ENCODE results near the gene SLC1A1. TPM values are rescaled to one million over a fixed set of nuclear protein-coding genes. Genes with fewer than 3 reads are reported as not detected.

The SLC1A1 gene
- total RNA-seq, 1 experiment from 2014 or later, result 2.9 TPM

DNA sequence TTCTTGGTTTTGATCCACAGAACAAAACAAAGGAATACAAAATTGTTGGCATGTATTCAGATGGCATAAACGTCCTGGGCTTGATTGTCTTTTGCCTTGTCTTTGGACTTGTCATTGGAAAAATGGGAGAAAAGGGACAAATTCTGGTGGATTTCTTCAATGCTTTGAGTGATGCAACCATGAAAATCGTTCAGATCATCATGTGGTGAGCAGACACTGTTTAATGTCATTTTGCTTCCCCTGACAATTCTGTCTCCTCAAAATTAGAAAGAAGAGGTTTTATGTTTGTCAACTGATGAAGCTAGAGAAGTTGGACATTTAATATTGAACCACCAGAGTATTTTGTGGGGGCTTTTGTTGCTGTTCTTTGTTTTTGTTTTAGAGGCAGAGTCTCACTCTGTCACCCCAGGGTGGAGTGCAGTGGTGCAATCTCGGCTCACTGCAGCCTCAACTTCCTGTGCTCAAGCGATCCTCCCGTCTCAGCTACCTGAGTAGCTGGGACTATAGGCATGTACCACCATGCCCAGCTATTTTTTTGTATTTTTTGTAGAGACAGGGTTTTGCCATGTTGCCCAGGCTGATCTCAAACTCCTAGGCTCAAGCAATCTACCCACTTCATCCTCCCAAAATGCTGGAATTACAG, 82.0 kb downstream of the SLC1A1 start:
- Histone ChIP-seq H3K79me2 (ENCODE audit: low read depth) (no peaks in the 10 kb centered on the region), H3K27me3 (ENCODE audit: insufficient read depth, low read depth) (no peaks in the 10 kb centered on the region), H3K4me2 (no peak overlapping the region), H3F3A (ENCODE audit: insufficient read depth, low read depth) (no peaks in the 10 kb centered on the region), H3K9me2 (ENCODE audit: insufficient read depth) (no peaks in the 10 kb centered on the region), H3K27ac (no peak overlapping the region), H3K9me3 (ENCODE audit: insufficient read depth, low read depth) (no peaks in the 10 kb centered on the region), H3K4me1 (replicated peaks; ENCODE audit: insufficient read depth) (no peaks in the 10 kb centered on the region), H2AFZ (no peak overlapping the region), H4K20me1 (ENCODE audit: insufficient read depth) (no peaks in the 10 kb centered on the region), H3K36me3 (ENCODE audit: low read depth) (no peaks in the 10 kb centered on the region), H3K4me3 (no peak overlapping the region)
- ChIA-PET POLR2A (ENCODE audit: unreplicated experiment) (no interaction called here), CTCF (no interaction called here)
- no peak for DNase-seq
- BruUV-seq (replicated peaks), result no TSS peak
- no peak for TF ChIP-seq EZH2 (IDR thresholded peaks at IDR 0.05; ENCODE audit: low read depth)
- TF ChIP-seq, protein P1, sequence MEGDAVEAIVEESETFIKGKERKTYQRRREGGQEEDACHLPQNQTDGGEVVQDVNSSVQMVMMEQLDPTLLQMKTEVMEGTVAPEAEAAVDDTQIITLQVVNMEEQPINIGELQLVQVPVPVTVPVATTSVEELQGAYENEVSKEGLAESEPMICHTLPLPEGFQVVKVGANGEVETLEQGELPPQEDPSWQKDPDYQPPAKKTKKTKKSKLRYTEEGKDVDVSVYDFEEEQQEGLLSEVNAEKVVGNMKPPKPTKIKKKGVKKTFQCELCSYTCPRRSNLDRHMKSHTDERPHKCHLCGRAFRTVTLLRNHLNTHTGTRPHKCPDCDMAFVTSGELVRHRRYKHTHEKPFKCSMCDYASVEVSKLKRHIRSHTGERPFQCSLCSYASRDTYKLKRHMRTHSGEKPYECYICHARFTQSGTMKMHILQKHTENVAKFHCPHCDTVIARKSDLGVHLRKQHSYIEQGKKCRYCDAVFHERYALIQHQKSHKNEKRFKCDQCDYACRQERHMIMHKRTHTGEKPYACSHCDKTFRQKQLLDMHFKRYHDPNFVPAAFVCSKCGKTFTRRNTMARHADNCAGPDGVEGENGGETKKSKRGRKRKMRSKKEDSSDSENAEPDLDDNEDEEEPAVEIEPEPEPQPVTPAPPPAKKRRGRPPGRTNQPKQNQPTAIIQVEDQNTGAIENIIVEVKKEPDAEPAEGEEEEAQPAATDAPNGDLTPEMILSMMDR (conservative IDR thresholded peaks at IDR 0.05), result no peak
- intact Hi-C loops (cut with micrococcal nuclease; ENCODE audit: unreplicated experiment), result no loop called here

DNA sequence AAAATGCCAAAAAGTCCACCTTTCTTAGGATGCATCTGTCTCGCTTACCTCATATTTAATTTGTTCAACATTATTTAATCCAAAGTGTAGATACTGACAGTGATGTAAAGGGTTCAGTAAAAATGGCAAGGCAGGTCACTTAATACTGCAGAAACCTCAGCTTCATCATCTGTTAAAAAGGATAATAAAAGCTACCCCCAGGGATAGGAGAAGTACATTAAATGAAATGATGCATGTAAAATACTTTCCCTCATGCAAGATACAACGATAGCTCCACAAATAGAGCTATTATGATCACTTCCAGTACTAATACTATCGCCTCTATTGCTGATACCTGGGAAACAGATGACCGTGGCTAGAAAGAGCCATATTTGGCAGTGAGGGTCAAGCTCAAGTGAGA, 82.9 kb downstream of the SLC1A1 start:
- no TSS peak for BruUV-seq (replicated peaks)
- POLR2A ChIA-PET (ENCODE audit: unreplicated experiment), result no interaction called here
- Histone ChIP-seq H3K79me2 (ENCODE audit: low read depth) (no peaks in the 10 kb centered on the region), H3K36me3 (ENCODE audit: low read depth) (no peaks in the 10 kb centered on the region), H3K27me3 (ENCODE audit: insufficient read depth, low read depth) (no peaks in the 10 kb centered on the region), H4K20me1 (ENCODE audit: insufficient read depth) (no peaks in the 10 kb centered on the region), H3K4me3 (no peak overlapping the region), H3K4me1 (replicated peaks; ENCODE audit: insufficient read depth) (no peaks in the 10 kb centered on the region), H3K27ac (no peak overlapping the region), H3F3A (ENCODE audit: insufficient read depth, low read depth) (no peaks in the 10 kb centered on the region), H2AFZ (no peak overlapping the region), H3K9me2 (ENCODE audit: insufficient read depth) (no peaks in the 10 kb centered on the region), H3K9me3 (ENCODE audit: insufficient read depth, low read depth) (no peaks in the 10 kb centered on the region), H3K4me2 (no peak overlapping the region)
- CTCF ChIA-PET, result no interaction called here
- DNase-seq, result no peak
- intact Hi-C loops (cut with micrococcal nuclease; ENCODE audit: unreplicated experiment), result no loop called here
- no peak for TF ChIP-seq EZH2 (IDR thresholded peaks at IDR 0.05; ENCODE audit: low read depth)

GRCh38 chr9:4573634-4574389, 83.5 kb downstream of the SLC1A1 start:
- intact Hi-C loops (cut with micrococcal nuclease; ENCODE audit: unreplicated experiment), result no loop called here
- TF ChIP-seq, protein P1 (conservative IDR thresholded peaks at IDR 0.05), result no peak
- TF ChIP-seq EZH2 (IDR thresholded peaks at IDR 0.05; ENCODE audit: low read depth), result no peak
- no peaks in the 10 kb centered on the region for H3F3A ChIP-seq (ENCODE audit: insufficient read depth, low read depth)
- no peaks in the 10 kb centered on the region for H3K4me1 ChIP-seq (replicated peaks; ENCODE audit: insufficient read depth)
- no peak overlapping the region for H3K4me3 ChIP-seq
- no peak overlapping the region for H3K27ac ChIP-seq
- DNase-seq, result no peak
- H3K79me2 ChIP-seq (ENCODE audit: low read depth), result no peaks in the 10 kb centered on the region
- no peaks in the 10 kb centered on the region for H3K9me2 ChIP-seq (ENCODE audit: insufficient read depth)
- no peak overlapping the region for H2AFZ ChIP-seq
- H4K20me1 ChIP-seq (ENCODE audit: insufficient read depth), result no peaks in the 10 kb centered on the region
- H3K4me2 ChIP-seq, result no peak overlapping the region
- H3K36me3 ChIP-seq (ENCODE audit: low read depth), result no peaks in the 10 kb centered on the region
- no peaks in the 10 kb centered on the region for H3K27me3 ChIP-seq (ENCODE audit: insufficient read depth, low read depth)
- H3K9me3 ChIP-seq (ENCODE audit: insufficient read depth, low read depth), result no peaks in the 10 kb centered on the region
- no TSS peak for BruUV-seq (replicated peaks)
- ChIA-PET CTCF (no interaction called here), POLR2A (ENCODE audit: unreplicated experiment) (no interaction called here)
